LNCAP (cell line): ENCODE results near the gene TTC21A.

Source experiments
- TF ChIP-seq, protein P1 (sequence below): fragments of 450-650 bp; IDR thresholded peaks from 2 replicates; pipeline ENCODE4 v1.5.1; 2017; ENCODE audit warnings: mild to moderate bottlenecking

The TTC21A gene

GRCh38 chr3:39184968-39185285 is 77.4 kb downstream of the TTC21A start:
- TF ChIP-seq, protein P1, sequence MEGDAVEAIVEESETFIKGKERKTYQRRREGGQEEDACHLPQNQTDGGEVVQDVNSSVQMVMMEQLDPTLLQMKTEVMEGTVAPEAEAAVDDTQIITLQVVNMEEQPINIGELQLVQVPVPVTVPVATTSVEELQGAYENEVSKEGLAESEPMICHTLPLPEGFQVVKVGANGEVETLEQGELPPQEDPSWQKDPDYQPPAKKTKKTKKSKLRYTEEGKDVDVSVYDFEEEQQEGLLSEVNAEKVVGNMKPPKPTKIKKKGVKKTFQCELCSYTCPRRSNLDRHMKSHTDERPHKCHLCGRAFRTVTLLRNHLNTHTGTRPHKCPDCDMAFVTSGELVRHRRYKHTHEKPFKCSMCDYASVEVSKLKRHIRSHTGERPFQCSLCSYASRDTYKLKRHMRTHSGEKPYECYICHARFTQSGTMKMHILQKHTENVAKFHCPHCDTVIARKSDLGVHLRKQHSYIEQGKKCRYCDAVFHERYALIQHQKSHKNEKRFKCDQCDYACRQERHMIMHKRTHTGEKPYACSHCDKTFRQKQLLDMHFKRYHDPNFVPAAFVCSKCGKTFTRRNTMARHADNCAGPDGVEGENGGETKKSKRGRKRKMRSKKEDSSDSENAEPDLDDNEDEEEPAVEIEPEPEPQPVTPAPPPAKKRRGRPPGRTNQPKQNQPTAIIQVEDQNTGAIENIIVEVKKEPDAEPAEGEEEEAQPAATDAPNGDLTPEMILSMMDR = no peak

GRCh38 chr3:39185326-39185958 is 78.0 kb downstream of the TTC21A start:
- TF ChIP-seq, protein P1 = no peak

- TF ChIP-seq, protein P1 = no peak
Measured at GRCh38 chr3:39185959-39186691, 78.6 kb downstream of the TTC21A start.

GRCh38 chr3:39186692-39187151 is 79.2 kb downstream of the TTC21A start:
- TF ChIP-seq, protein P1 = no peak

DNA sequence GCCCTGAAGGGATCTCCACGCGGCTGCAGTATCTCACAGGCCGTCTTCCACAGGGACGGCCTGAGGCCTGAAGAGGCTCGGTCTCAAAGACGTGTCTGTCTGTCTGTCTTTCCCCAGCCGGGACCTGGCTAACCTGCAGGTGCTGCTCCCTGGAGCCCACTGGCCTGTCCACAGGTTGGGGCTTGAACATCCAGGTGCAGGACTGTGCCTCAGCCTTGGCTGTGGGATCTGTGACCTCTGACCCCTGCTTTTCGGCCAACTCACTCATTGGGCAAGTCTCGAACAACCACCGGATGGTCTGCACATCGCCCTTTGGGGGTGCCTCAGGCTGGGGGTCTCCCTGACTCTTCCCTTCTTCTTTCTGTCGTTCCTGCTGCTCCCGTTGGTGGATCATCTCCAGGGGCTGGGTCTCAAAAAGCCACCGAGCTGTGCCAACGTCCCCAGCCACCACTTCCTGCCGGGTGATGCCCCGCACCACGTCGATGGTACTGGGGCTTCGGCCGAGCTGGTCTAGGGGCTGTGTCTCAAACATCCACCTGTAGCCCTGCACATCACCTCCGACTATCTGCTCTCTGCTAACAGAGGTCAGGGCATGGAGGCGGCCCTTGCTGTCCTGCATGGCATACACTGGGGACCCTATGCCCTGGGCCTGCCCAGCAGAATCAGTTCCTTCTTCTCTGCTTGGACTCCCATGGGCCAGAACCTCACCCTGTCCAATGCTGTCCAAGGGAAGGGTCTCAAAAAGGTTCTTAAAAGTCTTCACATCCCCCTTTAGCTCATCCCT is 80.1 kb downstream of the TTC21A start:
- TF ChIP-seq, protein P1 = no peak
